Suprapubic skin (tissue), 4 donors: ENCODE measurements around the gene SEMA3F.

Experiments used
- EP300 ChIP-seq: sonication (generic); formaldehyde crosslinking; IDR thresholded peaks from one replicate; pipeline ENCODE4 v1.6.1; 2017; ENCODE audit warnings: antibody characterized with exemption
- POLR2AphosphoS5 ChIP-seq, 3 donors: sonication (generic); formaldehyde crosslinking; IDR thresholded peaks; one replicate each; pipeline ENCODE4 v1.6.1; 2017; ENCODE audit warnings: antibody characterized with exemption in 3 of 3
- TF ChIP-seq, protein P1 (sequence below), 2 donors: fragments of 200-600 bp in 1 of 2; fragments of 450-650 bp in 1 of 2; sonication (generic) in 1 of 2; IDR thresholded peaks; one replicate each; pipeline ENCODE4 v1.5.1; 2016 to 2019; ENCODE audit warnings: antibody characterized with exemption in 2 of 2, mild to moderate bottlenecking in 1 of 2, moderate library complexity in 1 of 2

- TF ChIP-seq POLR2AphosphoS5 (IDR thresholded peaks at IDR 0.05) (no peak), EP300 (no peak)
- TF ChIP-seq, protein P1, sequence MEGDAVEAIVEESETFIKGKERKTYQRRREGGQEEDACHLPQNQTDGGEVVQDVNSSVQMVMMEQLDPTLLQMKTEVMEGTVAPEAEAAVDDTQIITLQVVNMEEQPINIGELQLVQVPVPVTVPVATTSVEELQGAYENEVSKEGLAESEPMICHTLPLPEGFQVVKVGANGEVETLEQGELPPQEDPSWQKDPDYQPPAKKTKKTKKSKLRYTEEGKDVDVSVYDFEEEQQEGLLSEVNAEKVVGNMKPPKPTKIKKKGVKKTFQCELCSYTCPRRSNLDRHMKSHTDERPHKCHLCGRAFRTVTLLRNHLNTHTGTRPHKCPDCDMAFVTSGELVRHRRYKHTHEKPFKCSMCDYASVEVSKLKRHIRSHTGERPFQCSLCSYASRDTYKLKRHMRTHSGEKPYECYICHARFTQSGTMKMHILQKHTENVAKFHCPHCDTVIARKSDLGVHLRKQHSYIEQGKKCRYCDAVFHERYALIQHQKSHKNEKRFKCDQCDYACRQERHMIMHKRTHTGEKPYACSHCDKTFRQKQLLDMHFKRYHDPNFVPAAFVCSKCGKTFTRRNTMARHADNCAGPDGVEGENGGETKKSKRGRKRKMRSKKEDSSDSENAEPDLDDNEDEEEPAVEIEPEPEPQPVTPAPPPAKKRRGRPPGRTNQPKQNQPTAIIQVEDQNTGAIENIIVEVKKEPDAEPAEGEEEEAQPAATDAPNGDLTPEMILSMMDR (IDR thresholded peaks at IDR 0.05), result no peak
These were observed 7.3 kb upstream of the SEMA3F start for GRCh38 chr3:50147861-50148260.
